Esophagus squamous epithelium (tissue), 4 donors: ENCODE data around the gene RBM46.

Source experiments
- CTCF ChIP-seq, 6 experiments: fragments of 450-650 bp in 4 of 6; fragments of 200-600 bp in 2 of 6; sonication (generic) in 2 of 6; IDR thresholded peaks; one replicate each; pipeline ENCODE4 v1.5.1; 2016 to 2019; ENCODE audit warnings: antibody characterized with exemption in 6 of 6, mild to moderate bottlenecking in 4 of 6, moderate library complexity in 4 of 6
- POLR2A ChIP-seq, 4 donors: fragments of 450-650 bp; IDR thresholded peaks; one replicate each; pipeline ENCODE4 v1.6.1; 2017; ENCODE audit warnings: antibody characterized with exemption in 4 of 4, mild to moderate bottlenecking in 4 of 4, moderate library complexity in 3 of 4

GRCh38 chr4:154836513-154836912, 55.4 kb downstream of the RBM46 start:
- TF ChIP-seq CTCF (IDR thresholded peaks at IDR 0.05) (no peak), POLR2A (IDR thresholded peaks at IDR 0.05) (no peak)
